GM12878 (cell line): ENCODE results near the gene ARHGEF17. TPM values are rescaled to one million over a fixed set of nuclear protein-coding genes. Genes with fewer than 3 reads are reported as not detected.

Experiments used
- ATAC-seq: fragments of 200-7000 bp; cut with Tn5 transposase; 3 replicates; pipeline ENCODE4 v1.9.1; 2020; ENCODE audit warnings: mild to moderate bottlenecking, moderate library complexity
- BruUV-seq: library from RNA; stranded (reverse); fragments of 400-500 nt; replicated peaks from 2 replicates; lab custom pipeline; 2021; lab: Mats Ljungman, UMichigan
- CTCF ChIA-PET: fragments of 300-600 bp; sonication (Branson Sonifier 250); formaldehyde crosslinking; extraction: SDS; loops from one replicate; lab custom pipeline; 2021; ENCODE audit warnings: inconsistent platforms; lab: Yijun Ruan, JAX
- POLR2A ChIA-PET: fragments of 350-600 bp; formaldehyde crosslinking; extraction: SDS; loops from one replicate; lab custom pipeline; 2021; ENCODE audit warnings: inconsistent platforms; lab: Charles Lee
- RAD21 ChIA-PET: fragments of 300-600 bp; sonication (Branson Sonifier 250); formaldehyde crosslinking; loops from one replicate; lab custom pipeline; 2023; ENCODE audit warnings: antibody characterized with exemption; ENCODE audit not compliant: unreplicated experiment; lab: Charles Lee
- SMC1A ChIA-PET: fragments of 300-600 bp; sonication (Branson Sonifier 250); formaldehyde crosslinking; loops from one replicate; lab custom pipeline; 2023; ENCODE audit not compliant: unreplicated experiment, uncharacterized antibody; lab: Charles Lee
- DNase-seq: peaks from one replicate; pipeline ENCODE4 v3.0.0-alpha.2; 2011; ENCODE audit warnings: low read depth, low spot score
- FAIRE-seq: peaks from 3 replicates; lab custom pipeline; 2011; peaks lifted over from hg19 to GRCh38; lab: Jason Lieb, UNC
- H2AFZ ChIP-seq: 2 replicates; pipeline ENCODE4 v1.6.0; 2011; ENCODE audit warnings: low read depth, low read length, control low read depth; ENCODE audit not compliant: control insufficient read depth
- H3K27ac ChIP-seq: 2 replicates; pipeline ENCODE4 v1.5.1; 2011; ENCODE audit warnings: control low read depth; ENCODE audit not compliant: control insufficient read depth, insufficient read depth
- H3K27me3 ChIP-seq, 2 experiments: replicated peaks in 1 of 2; 2 replicates each; pipeline versions ENCODE4 v1.6.0 to v1.6.1; 2011; ENCODE audit warnings: low read length in 1 of 2; ENCODE audit not compliant: control insufficient read depth in 2 of 2, insufficient read depth in 2 of 2
- H3K36me3 ChIP-seq, 2 experiments: 2 replicates each; pipeline ENCODE4 v1.5.1; 2011; ENCODE audit warnings: low read length in 1 of 2; ENCODE audit not compliant: control insufficient read depth in 2 of 2, insufficient read depth in 2 of 2
- H3K4me1 ChIP-seq: 2 replicates; pipeline ENCODE4 v1.6.1; 2011; ENCODE audit warnings: mild to moderate bottlenecking, low read length, moderate library complexity, mixed read lengths; ENCODE audit not compliant: control insufficient read depth, insufficient read depth
- H3K4me2 ChIP-seq: 2 replicates; pipeline ENCODE4 v1.6.0; 2011; ENCODE audit warnings: control low read depth; ENCODE audit not compliant: control insufficient read depth, insufficient read depth
- H3K4me3 ChIP-seq: fragments of 200-600 bp; sonication (generic); 2 replicates; pipeline ENCODE4 v1.5.1; 2016
- H3K79me2 ChIP-seq: 2 replicates; pipeline ENCODE4 v1.6.0; 2011; ENCODE audit warnings: low read length; ENCODE audit not compliant: control insufficient read depth, insufficient read depth
- H3K9ac ChIP-seq: 2 replicates; pipeline ENCODE4 v1.8.0; 2011; ENCODE audit warnings: low read length, control low read depth, mixed read lengths; ENCODE audit not compliant: control insufficient read depth, insufficient read depth
- H3K9me3 ChIP-seq: replicated peaks from 3 replicates; pipeline ENCODE4 v1.5.1; 2011; ENCODE audit warnings: mild to moderate bottlenecking, low read length; ENCODE audit not compliant: control insufficient read depth, insufficient read depth
- H4K20me1 ChIP-seq: 2 replicates; pipeline ENCODE4 v1.6.0; 2011; ENCODE audit not compliant: control insufficient read depth, insufficient read depth
- NFIC ChIP-seq: IDR thresholded peaks from 2 replicates; pipeline ENCODE4 v1.6.1; 2012; ENCODE audit warnings: low read depth, mild to moderate bottlenecking, inconsistent platforms, low read length, moderate library complexity
- NFXL1 ChIP-seq: fragments of 450-650 bp; IDR thresholded peaks from 2 replicates; pipeline ENCODE4 v1.6.1; 2017; ENCODE audit warnings: antibody characterized with exemption, mild to moderate bottlenecking, borderline replicate concordance
- NR2F1 ChIP-seq: fragments of 450-650 bp; conservative IDR thresholded peaks from 2 replicates; pipeline ENCODE4 v1.6.1; 2017; ENCODE audit warnings: mild to moderate bottlenecking
- PAX8 ChIP-seq: fragments of 450-650 bp; IDR thresholded peaks from 2 replicates; pipeline ENCODE4 v1.6.1; 2017; ENCODE audit warnings: mild to moderate bottlenecking, moderate library complexity
- SMARCA5 ChIP-seq: fragments of 450-650 bp; IDR thresholded peaks from 2 replicates; pipeline ENCODE4 v1.6.1; 2017; ENCODE audit warnings: mild to moderate bottlenecking
- SPI1 ChIP-seq: IDR thresholded peaks from 2 replicates; pipeline ENCODE4 v1.6.1; 2011; ENCODE audit warnings: low read depth, mild to moderate bottlenecking, low read length, moderate library complexity, borderline replicate concordance; ENCODE audit not compliant: insufficient read depth
- SREBF2 ChIP-seq: IDR thresholded peaks from 2 replicates; pipeline ENCODE4 v1.6.1; 2012; ENCODE audit warnings: mild to moderate bottlenecking, low read length
- SUZ12 ChIP-seq: fragments of 200-600 bp; sonication (generic); IDR thresholded peaks from one replicate; pipeline ENCODE4 v1.6.1; 2018; ENCODE audit warnings: antibody characterized with exemption, mild to moderate bottlenecking; ENCODE audit not compliant: unreplicated experiment
- WGBS: methylation state at CpG from one replicate; pipeline ENCODE4 v1.1.6; 2016; ENCODE audit warnings: low lambda C conversion rate; ENCODE audit not compliant: insufficient replicate concordance, insufficient coverage; ENCODE audit errors: missing lambda C conversion rate; 5-methylcytosine and 5-hydroxymethylcytosine counted together
- in situ Hi-C: fragments of 300-500 bp; cut with MboI; formaldehyde crosslinking; loops from 9 replicates; pipeline ENCODE4 v1.14.3; 2018; ENCODE audit warnings: mixed read lengths
- intact Hi-C: fragments of 100-400 bp; cut with micrococcal nuclease; formaldehyde crosslinking; loops from one replicate; pipeline ENCODE4 v1.14.2; 2022; ENCODE audit not compliant: unreplicated experiment
- polyA plus RNA-seq, 11 experiments: library from polyadenylated mRNA; depleted of rRNA in 4 of 11; unstranded in 6 of 11; stranded (reverse) in 5 of 11; fragments of >200 nt; fragmentation: Nextera tagmentation in 4 of 11; fragmentation: Illumina TruSeq in 1 of 11; extraction: Ambion mirVana in 4 of 11; extraction: Trizol in 1 of 11; gene quantifications; 1 replicate in 1 of 11; 2 replicates in 10 of 11; pipeline versions ENCODE4 v1.2.1 to v1.2.3, GENCODE V29; 2011 to 2016; ENCODE audit warnings: inconsistent platforms in 2 of 11, missing spikeins in 2 of 11, low read depth in 1 of 11
- total RNA-seq, 4 experiments: library from RNA; depleted of rRNA in 3 of 4; stranded (reverse); fragments of >200 nt in 3 of 4; fragmentation: Illumina TruSeq in 1 of 4; extraction: Trizol in 1 of 4; gene quantifications; 2 replicates each; pipeline versions ENCODE4 v1.2.1 to v1.2.3, GENCODE V29; 2013 to 2021

ARHGEF17 gene
- total and polyA plus RNA-seq, 10 of the 15 experiments (the other 5 are each of a cell fraction or from before 2014, with no cell fraction given): 0.15 to 11.0 (median 1.7) TPM

- WGBS: 65% methylated on average over 7 of the region's 7 CpGs
- no TSS peak for BruUV-seq
Observed at GRCh38 chr11:73270016-73270854, 37.8 kb upstream of the ARHGEF17 start.

GRCh38 chr11:73270855-73271477 lies 37.1 kb upstream of the ARHGEF17 start:
- Histone ChIP-seq H3K4me2 (peak overlapping the region; percentile 21; the same call in 1 of the 2 replicates), H3K4me1 (peaks cover 36% of the 10 kb centered on the region), H4K20me1 (no peaks in the 10 kb centered on the region), H3K79me2 (no peaks in the 10 kb centered on the region), H3K36me3 (no peaks in the 10 kb centered on the region), H2AFZ (no peak overlapping the region), H3K9me3 (no peaks in the 10 kb centered on the region), H3K9ac (no peak overlapping the region), H3K27me3 (no peaks in the 10 kb centered on the region; a peak in 1 of 4 replicates), H3K4me3 (peak overlapping the region; percentile 3; the same call in 1 of the 2 replicates), H3K27ac (no peak overlapping the region)
- ChIA-PET POLR2A (interaction anchor here (0.9 kb wide), 1 partner anchor 20 kb away, joined by 4 read pairs; no protein-coding TSS in a partner anchor), RAD21 (interaction anchor here (1.5 kb wide), 1 partner anchor 18 kb away, joined by 3 read pairs; no protein-coding TSS in a partner anchor), SMC1A (interaction anchor here (1.1 to 1.4 kb wide), 3 partner anchors 19 to 25 kb away, joined by 3 to 5 read pairs (median 5); no protein-coding TSS in a partner anchor), CTCF (interaction anchor here (0.8 to 1.4 kb wide), 4 partner anchors 11 to 89 kb away, joined by 3 to 5 read pairs (median 3); no protein-coding TSS in a partner anchor)
- ATAC-seq (no peak), FAIRE-seq (no peak), DNase-seq (no peak)
- intact Hi-C loops: no loop called here
- WGBS: 67% methylated on average over 18 of the region's 18 CpGs
- no peak for TF ChIP-seq NFIC
- TF ChIP-seq SMARCA5: 0 out of 2 replicates have a peak, but pooled peaks have one; percentile 42
- no peak for TF ChIP-seq SREBF2
- no peak for TF ChIP-seq NR2F1
- no peak for TF ChIP-seq PAX8
- in situ Hi-C loops: no loop called here
- BruUV-seq: no TSS peak

More at GRCh38 chr11:73270016-73270854, 37.8 kb upstream of the ARHGEF17 start:
- SMC1A ChIA-PET: interaction anchor here (1.1 to 1.4 kb wide), 3 partner anchors 19 to 24 kb away, joined by 3 to 5 read pairs (median 5); no protein-coding TSS in a partner anchor
- intact Hi-C loops (no loop called here), in situ Hi-C loops (no loop called here)
- no peaks in the 10 kb centered on the region for H3K9me3 ChIP-seq
- H3K36me3 ChIP-seq: no peaks in the 10 kb centered on the region
- no peaks in the 10 kb centered on the region for H3K79me2 ChIP-seq
- 0 out of 2 replicates have a peak, but pooled peaks have one; percentile 28 for TF ChIP-seq NFXL1
- TF ChIP-seq SUZ12: no peak
- TF ChIP-seq SPI1: peak; percentile 92
- DNase-seq (no peak), FAIRE-seq (no peak), ATAC-seq (peak; percentile 67)
- H3K4me3 ChIP-seq: no peak overlapping the region
- RAD21 ChIA-PET: interaction anchor here (1.5 kb wide), 1 partner anchor 18 kb away, joined by 3 read pairs; no protein-coding TSS in a partner anchor
- H4K20me1 ChIP-seq: no peaks in the 10 kb centered on the region
- CTCF ChIA-PET: interaction anchor here (0.6 to 1.4 kb wide), 4 partner anchors 11 to 90 kb away, joined by 3 to 5 read pairs (median 3); no protein-coding TSS in a partner anchor
- no peaks in the 10 kb centered on the region; a peak in 1 of 4 replicates for H3K27me3 ChIP-seq
- H3K9ac ChIP-seq: no peak overlapping the region
- peak overlapping the region; percentile 21; the same call in 1 of the 2 replicates for H3K4me2 ChIP-seq
- H3K4me1 ChIP-seq: peaks cover 36% of the 10 kb centered on the region
- POLR2A ChIA-PET: interaction anchor here (0.9 kb wide), 1 partner anchor 20 kb away, joined by 4 read pairs; no protein-coding TSS in a partner anchor
- H3K27ac ChIP-seq: no peak overlapping the region
- H2AFZ ChIP-seq: no peak overlapping the region
